Neural progenitor cell (in vitro differentiated cells): ENCODE data around the gene TOMM7. TPM values are rescaled to one million over a fixed set of nuclear protein-coding genes. Genes with fewer than 3 reads are reported as not detected.
"Not testable (repeated sequence)": the region's sequence is repeated elsewhere in the genome, so short reads cannot be mapped to it uniquely, and the experiment has no call there.

Experiments
- DNase-seq: peaks from one replicate; pipeline ENCODE4 v3.0.0-alpha.2; 2016; ENCODE audit warnings: low spot score
- H2AFZ ChIP-seq: fragments of 200-600 bp; sonication (generic); replicated peaks from 2 replicates; pipeline ENCODE4 v1.6.1; 2016; ENCODE audit warnings: antibody characterized with exemption
- H3F3A ChIP-seq: fragments of 200-600 bp; sonication (generic); 2 replicates; pipeline ENCODE4 v1.6.1; 2016; ENCODE audit warnings: antibody characterized with exemption, low read depth
- H3K27ac ChIP-seq: fragments of 200-600 bp; sonication (generic); 2 replicates; pipeline ENCODE4 v1.5.1; 2016; ENCODE audit warnings: mild to moderate bottlenecking
- H3K27me3 ChIP-seq: fragments of 200-600 bp; sonication (generic); 2 replicates; pipeline ENCODE4 v1.6.1; 2016; ENCODE audit warnings: mild to moderate bottlenecking, moderate library complexity
- H3K36me3 ChIP-seq: fragments of 200-600 bp; sonication (generic); 2 replicates; pipeline ENCODE4 v1.5.1; 2016
- H3K4me1 ChIP-seq: fragments of 200-600 bp; sonication (generic); 2 replicates; pipeline ENCODE4 v1.6.1; 2016; ENCODE audit warnings: mixed run types
- H3K4me2 ChIP-seq: fragments of 200-600 bp; sonication (generic); 2 replicates; pipeline ENCODE4 v1.6.1; 2016
- H3K4me3 ChIP-seq: fragments of 200-600 bp; sonication (generic); 2 replicates; pipeline ENCODE4 v1.5.1; 2016
- H3K79me2 ChIP-seq: fragments of 200-600 bp; sonication (generic); 2 replicates; pipeline ENCODE4 v1.6.1; 2016; ENCODE audit warnings: low read depth
- H3K9ac ChIP-seq: fragments of 200-600 bp; sonication (generic); 2 replicates; pipeline ENCODE4 v1.6.1; 2016
- H3K9me3 ChIP-seq: fragments of 200-600 bp; sonication (generic); 2 replicates; pipeline ENCODE4 v1.5.1; 2016; ENCODE audit warnings: low read depth
- H4K20me1 ChIP-seq: fragments of 200-600 bp; sonication (generic); 2 replicates; pipeline ENCODE4 v1.6.1; 2016; ENCODE audit warnings: low read depth
- H3K27ac Mint-ChIP-seq: 3 replicates; pipeline ENCODE4 v1.8.0; 2021; ENCODE audit warnings: mixed read lengths
- H3K27me3 Mint-ChIP-seq: 2 replicates; pipeline ENCODE4 v1.8.0; 2022; ENCODE audit warnings: low read depth, mild to moderate bottlenecking, inconsistent platforms, moderate library complexity, mixed read lengths; ENCODE audit not compliant: insufficient read depth
- H3K36me3 Mint-ChIP-seq: 3 replicates; pipeline ENCODE4 v1.8.0; 2021; ENCODE audit warnings: mixed read lengths
- H3K4me1 Mint-ChIP-seq: 3 replicates; pipeline ENCODE4 v1.8.0; 2021; ENCODE audit warnings: mixed read lengths
- H3K4me3 Mint-ChIP-seq: 3 replicates; pipeline ENCODE4 v1.8.0; 2021; ENCODE audit warnings: mild to moderate bottlenecking, moderate library complexity, mixed read lengths
- H3K9me3 Mint-ChIP-seq: 3 replicates; pipeline ENCODE4 v1.8.0; 2020; ENCODE audit warnings: mixed read lengths
- CTCF ChIP-seq: fragments of 200-600 bp; sonication (generic); IDR thresholded peaks from 2 replicates; pipeline ENCODE4 v1.5.1; 2017; ENCODE audit warnings: antibody characterized with exemption, mild to moderate bottlenecking
- EZH2 ChIP-seq: fragments of 200-600 bp; sonication (generic); IDR thresholded peaks from 2 replicates; pipeline ENCODE4 v1.6.1; 2017; ENCODE audit warnings: antibody characterized with exemption, mild to moderate bottlenecking, moderate library complexity
- EZH2phosphoT487 ChIP-seq: fragments of 200-600 bp; sonication (generic); IDR thresholded peaks from 2 replicates; pipeline ENCODE4 v1.6.1; 2017; ENCODE audit warnings: antibody characterized with exemption
- total RNA-seq: library from RNA; depleted of rRNA; stranded (reverse); fragments of >200 nt; gene quantifications from 2 replicates; pipeline ENCODE4 v1.2.3, GENCODE V29; 2015; ENCODE audit warnings: low replicate concordance

TOMM7 gene
- total RNA-seq, 1 donor from 2014 or later, result 89.9 TPM

GRCh38 chr7:22806752-22807151 is 15.9 kb downstream of the TOMM7 start:
- peaks cover 29% of the 10 kb centered on the region for H3K4me1 Mint-ChIP-seq
- no peak overlapping the region for H3K27ac Mint-ChIP-seq

GRCh38 chr7:22805227-22805626 is 17.4 kb downstream of the TOMM7 start:
- TF ChIP-seq EZH2, result no peak
- no peak for TF ChIP-seq CTCF
- TF ChIP-seq EZH2phosphoT487, result no peak
- H3K4me3 Mint-ChIP-seq, result no peak overlapping the region
- peaks cover 19% of the 10 kb centered on the region for H3K4me1 Mint-ChIP-seq
- Histone ChIP-seq H3F3A (no peaks in the 10 kb centered on the region), H3K27me3 (no peaks in the 10 kb centered on the region), H3K4me3 (no peak overlapping the region), H4K20me1 (no peaks in the 10 kb centered on the region), H3K4me1 (peaks cover 3% of the 10 kb centered on the region), H3K27ac (no peak overlapping the region), H3K9me3 (no peaks in the 10 kb centered on the region), H3K36me3 (no peaks in the 10 kb centered on the region), H2AFZ (no peak overlapping the region), H3K4me2 (no peak overlapping the region), H3K79me2 (no peaks in the 10 kb centered on the region), H3K9ac (no peak overlapping the region)
- peaks cover 4% of the 10 kb centered on the region for H3K27me3 Mint-ChIP-seq
- H3K36me3 Mint-ChIP-seq, result peaks cover 3% of the 10 kb centered on the region
- no peak for DNase-seq
- no peak overlapping the region for H3K27ac Mint-ChIP-seq
- H3K9me3 Mint-ChIP-seq, result peaks cover 10% of the 10 kb centered on the region

More at GRCh38 chr7:22806752-22807151, 15.9 kb downstream of the TOMM7 start:
- H3K36me3 Mint-ChIP-seq, result peaks cover 5% of the 10 kb centered on the region
- no peak overlapping the region for H3K27ac ChIP-seq
- TF ChIP-seq EZH2, result no peak
- no peak for TF ChIP-seq EZH2phosphoT487
- TF ChIP-seq CTCF, result no peak
- no peak overlapping the region for H3K4me3 Mint-ChIP-seq
- no peak overlapping the region for H3K9ac ChIP-seq
- no peak overlapping the region for H2AFZ ChIP-seq
- no peak overlapping the region for H3K4me2 ChIP-seq
- no peaks in the 10 kb centered on the region for H3K36me3 ChIP-seq
- H3K27me3 ChIP-seq, result no peaks in the 10 kb centered on the region
- H3F3A ChIP-seq, result no peaks in the 10 kb centered on the region
- H4K20me1 ChIP-seq, result no peaks in the 10 kb centered on the region
- no peak overlapping the region for H3K4me3 ChIP-seq
- no peaks in the 10 kb centered on the region for H3K9me3 ChIP-seq
- no peaks in the 10 kb centered on the region for H3K79me2 ChIP-seq
- H3K27me3 Mint-ChIP-seq, result peaks cover 2% of the 10 kb centered on the region
- DNase-seq, result no peak
- H3K4me1 ChIP-seq, result peaks cover 3% of the 10 kb centered on the region
- H3K9me3 Mint-ChIP-seq, result peaks cover 9% of the 10 kb centered on the region

- peaks cover 16% of the 10 kb centered on the region for H3K4me1 Mint-ChIP-seq
- not testable (repeated sequence) for H2AFZ ChIP-seq, H4K20me1 ChIP-seq, H3K27me3 ChIP-seq, H3K4me3 ChIP-seq, H3K4me2 ChIP-seq, DNase-seq, H3K4me3 Mint-ChIP-seq, H3K9ac ChIP-seq, H3K9me3 ChIP-seq, H3F3A ChIP-seq, H3K27ac Mint-ChIP-seq, H3K36me3 ChIP-seq, H3K4me1 ChIP-seq, H3K36me3 Mint-ChIP-seq, H3K27ac ChIP-seq, H3K27me3 Mint-ChIP-seq, H3K79me2 ChIP-seq
- H3K9me3 Mint-ChIP-seq, result peaks cover 26% of the 10 kb centered on the region
Measured at GRCh38 chr7:22802831-22803230, 19.8 kb downstream of the TOMM7 start.

- Histone ChIP-seq H3K9me3 (no peaks in the 10 kb centered on the region), H3K36me3 (no peaks in the 10 kb centered on the region), H3K79me2 (no peaks in the 10 kb centered on the region), H3K4me2 (no peak overlapping the region), H4K20me1 (no peaks in the 10 kb centered on the region), H3K27me3 (no peaks in the 10 kb centered on the region), H3K27ac (no peak overlapping the region), H3K9ac (no peak overlapping the region), H3K4me3 (no peak overlapping the region), H2AFZ (no peak overlapping the region), H3F3A (no peaks in the 10 kb centered on the region), H3K4me1 (peaks cover 3% of the 10 kb centered on the region)
- no peak for TF ChIP-seq EZH2phosphoT487
- no peak for TF ChIP-seq CTCF
- TF ChIP-seq EZH2, result no peak
- Mint-ChIP-seq H3K4me3 (no peak overlapping the region), H3K27me3 (peaks cover 6% of the 10 kb centered on the region), H3K9me3 (peaks cover 28% of the 10 kb centered on the region), H3K36me3 (no peaks in the 10 kb centered on the region), H3K27ac (no peak overlapping the region), H3K4me1 (peaks cover 14% of the 10 kb centered on the region)
- no peak for DNase-seq
Measured at GRCh38 chr7:22802426-22802825, 20.2 kb downstream of the TOMM7 start.
